Inflammatory macrophage (primary cell): Measurements from ENCODE around the gene TESMIN.

Source experiments
- DNase-seq, 2 donors: peaks; one replicate each; pipeline ENCODE4 v3.0.0-alpha.2; 2020 to 2022

TESMIN gene

GRCh38 chr11:68658661-68659060 is 92.7 kb downstream of the TESMIN start:
- no peak for DNase-seq

- no peak for DNase-seq
Measured at GRCh38 chr11:68658097-68658496, 93.2 kb downstream of the TESMIN start.
